Measurements from ENCODE around the gene MPDZ. TPM values are rescaled to one million over a fixed set of nuclear protein-coding genes. Genes with fewer than 3 reads are reported as not detected.

Gene MPDZ
- total RNA-seq, 2 experiments from 2014 or later, result not detected

- CTCF ChIA-PET, result no interaction called here
- Mint-ChIP-seq H3K4me3 (no peak overlapping the region), H3K9me3 (peaks cover 3% of the 10 kb centered on the region), H3K27me3 (ENCODE audit: low read depth) (no peaks in the 10 kb centered on the region), H3K27ac (no peak overlapping the region), H3K4me1 (ENCODE audit: low read depth) (no peaks in the 10 kb centered on the region), H3K36me3 (ENCODE audit: low read depth) (no peaks in the 10 kb centered on the region)
- no peak for DNase-seq
- intact Hi-C loops (cut with micrococcal nuclease), result no loop called here
Observed at GRCh38 chr9:13113216-13113615, 166.3 kb downstream of the MPDZ start.

DNA sequence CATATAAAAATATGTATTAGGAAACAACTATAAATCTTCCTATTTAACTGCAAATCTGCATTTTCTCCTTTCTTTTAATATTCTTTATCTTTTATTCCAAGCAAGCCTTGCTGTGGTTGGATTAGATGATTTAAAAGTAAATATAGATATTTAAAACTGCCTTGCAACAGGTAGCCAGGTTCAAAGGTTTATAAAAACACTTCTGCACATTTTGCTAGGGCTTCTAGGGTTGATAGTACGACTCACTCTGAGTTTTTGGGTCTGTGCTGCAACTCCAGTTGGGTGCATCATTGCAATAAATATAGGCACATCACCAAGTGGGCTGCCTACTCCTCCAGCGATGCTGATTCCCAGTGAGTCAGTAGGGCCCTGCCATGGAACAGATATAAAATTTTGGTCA lies 167.7 kb downstream of the MPDZ start:
- H3K27ac Mint-ChIP-seq, result no peak overlapping the region
- no peaks in the 10 kb centered on the region for H3K27me3 Mint-ChIP-seq (ENCODE audit: low read depth)
- H3K9me3 Mint-ChIP-seq, result peaks cover 3% of the 10 kb centered on the region
- no peak overlapping the region for H3K4me3 Mint-ChIP-seq
- intact Hi-C loops (cut with micrococcal nuclease), result no loop called here
- CTCF ChIA-PET, result no interaction called here
- H3K36me3 Mint-ChIP-seq (ENCODE audit: low read depth), result no peaks in the 10 kb centered on the region
- no peaks in the 10 kb centered on the region for H3K4me1 Mint-ChIP-seq (ENCODE audit: low read depth)
- DNase-seq, result no peak

- Mint-ChIP-seq H3K27ac (no peak overlapping the region), H3K36me3 (ENCODE audit: low read depth) (no peaks in the 10 kb centered on the region), H3K4me1 (ENCODE audit: low read depth) (no peaks in the 10 kb centered on the region), H3K9me3 (peaks cover 3% of the 10 kb centered on the region), H3K4me3 (no peak overlapping the region), H3K27me3 (ENCODE audit: low read depth) (no peaks in the 10 kb centered on the region)
- CTCF ChIA-PET, result no interaction called here
- intact Hi-C loops (cut with micrococcal nuclease), result no loop called here
- DNase-seq, result no peak
Observed at GRCh38 chr9:13110766-13111417, 168.6 kb downstream of the MPDZ start.

DNA sequence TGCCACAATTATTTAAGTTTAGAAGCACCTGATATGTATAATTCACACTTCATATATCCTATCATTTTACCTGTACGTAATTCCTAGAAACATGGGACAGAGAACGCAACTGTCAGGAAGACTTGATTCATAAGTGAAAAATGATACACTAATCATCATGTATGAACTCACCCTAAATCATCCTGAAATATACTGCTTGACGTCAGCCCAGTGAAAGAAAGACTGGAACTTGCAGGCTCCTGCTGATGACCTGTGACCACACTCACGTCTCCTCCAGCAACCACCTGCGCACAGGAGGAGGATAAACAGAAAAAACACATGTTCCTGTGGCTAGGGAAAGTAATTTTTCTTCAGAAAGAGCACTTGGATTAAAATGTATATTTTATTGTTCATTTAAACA lies 169.7 kb downstream of the MPDZ start:
- CTCF ChIA-PET, result no interaction called here
- H3K27ac Mint-ChIP-seq, result no peak overlapping the region
- DNase-seq, result no peak
- no peaks in the 10 kb centered on the region for H3K4me1 Mint-ChIP-seq (ENCODE audit: low read depth)
- H3K4me3 Mint-ChIP-seq, result no peak overlapping the region
- intact Hi-C loops (cut with micrococcal nuclease), result no loop called here
- no peaks in the 10 kb centered on the region for H3K36me3 Mint-ChIP-seq (ENCODE audit: low read depth)
- H3K27me3 Mint-ChIP-seq (ENCODE audit: low read depth), result no peaks in the 10 kb centered on the region
- H3K9me3 Mint-ChIP-seq, result peaks cover under 1% of the 10 kb centered on the region

DNA sequence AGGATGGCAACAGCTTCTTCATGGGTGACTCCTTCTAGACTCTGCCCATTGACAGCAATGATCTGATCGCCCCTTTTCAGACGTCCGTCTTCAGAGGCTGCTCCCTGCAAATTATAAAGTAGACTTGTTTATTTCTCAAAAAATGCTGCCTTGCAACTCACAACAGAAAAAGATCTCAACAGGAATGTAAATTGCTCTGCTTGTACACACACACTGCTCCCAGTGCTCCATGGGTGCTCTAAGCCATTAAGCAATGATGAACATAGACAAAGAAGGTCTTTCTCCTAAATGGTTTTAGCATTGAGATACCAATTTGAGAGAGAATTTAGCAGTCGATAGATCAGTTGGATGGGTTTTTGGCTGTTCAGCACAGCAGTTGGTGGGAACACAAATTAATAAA lies 172.5 kb downstream of the MPDZ start:
- Mint-ChIP-seq H3K27me3 (ENCODE audit: low read depth) (no peaks in the 10 kb centered on the region), H3K4me1 (ENCODE audit: low read depth) (no peaks in the 10 kb centered on the region), H3K4me3 (no peak overlapping the region), H3K9me3 (peaks cover 4% of the 10 kb centered on the region), H3K27ac (no peak overlapping the region), H3K36me3 (ENCODE audit: low read depth) (no peaks in the 10 kb centered on the region)
- no peak for DNase-seq
- intact Hi-C loops (cut with micrococcal nuclease), result no loop called here
- CTCF ChIA-PET, result no interaction called here

DNA sequence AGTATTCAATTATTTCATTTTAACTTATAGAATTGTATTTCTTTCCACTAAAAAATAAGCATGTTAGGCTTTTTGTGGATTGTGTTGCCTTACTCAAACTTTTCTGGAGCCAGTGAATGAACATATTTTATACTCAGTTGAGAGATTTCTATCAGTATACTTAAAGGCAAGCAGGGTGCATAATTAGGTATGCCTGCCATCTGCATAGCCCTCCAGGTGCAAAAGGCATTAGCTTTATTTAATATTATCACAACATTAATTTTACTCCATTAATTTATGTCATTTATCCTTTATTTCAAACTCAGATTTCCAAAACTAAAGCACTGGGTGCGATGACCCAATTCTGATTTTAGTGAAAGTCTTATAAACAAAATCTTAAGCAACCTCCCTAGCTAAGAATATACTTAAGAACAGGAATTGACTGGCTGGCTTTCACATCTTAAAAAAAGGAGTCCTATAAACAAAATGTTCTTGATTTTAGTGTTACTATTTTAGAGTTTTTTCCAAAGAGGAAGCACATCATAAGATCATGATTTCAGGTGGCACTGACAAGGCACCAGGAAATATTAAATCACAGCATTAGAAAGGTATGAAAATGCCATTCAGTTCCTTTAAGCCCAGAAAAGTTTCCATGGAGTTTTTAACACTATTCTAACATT lies 178.4 kb downstream of the MPDZ start:
- H3K27ac Mint-ChIP-seq, result no peak overlapping the region
- H3K4me1 Mint-ChIP-seq (ENCODE audit: low read depth), result no peaks in the 10 kb centered on the region
- CTCF ChIA-PET, result no interaction called here
- H3K4me3 Mint-ChIP-seq, result no peak overlapping the region
- DNase-seq, result no peak
- intact Hi-C loops (cut with micrococcal nuclease), result no loop called here
- peaks cover 4% of the 10 kb centered on the region for H3K9me3 Mint-ChIP-seq
- no peaks in the 10 kb centered on the region for H3K36me3 Mint-ChIP-seq (ENCODE audit: low read depth)
- H3K27me3 Mint-ChIP-seq (ENCODE audit: low read depth), result no peaks in the 10 kb centered on the region

DNA sequence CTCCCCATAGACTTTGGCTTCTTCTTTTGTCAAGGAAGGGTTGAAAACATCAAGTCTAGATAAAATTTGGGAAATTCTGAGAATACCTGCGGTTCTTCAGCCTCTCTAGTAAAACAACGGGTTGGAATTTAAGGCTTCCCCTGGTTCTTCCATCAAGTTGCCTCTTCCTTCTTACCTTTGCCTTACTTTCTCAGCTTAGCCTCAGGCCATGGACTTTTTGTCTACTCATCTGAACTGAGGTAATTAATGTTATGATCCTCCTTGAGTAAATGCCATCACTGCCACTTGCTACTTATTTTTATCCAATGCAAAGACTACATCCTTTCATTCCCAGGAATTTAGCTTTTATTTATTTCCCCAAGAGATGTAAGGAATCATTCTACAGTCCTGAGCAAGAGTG lies 184.4 kb downstream of the MPDZ start:
- no peaks in the 10 kb centered on the region for H3K4me1 Mint-ChIP-seq (ENCODE audit: low read depth)
- no peaks in the 10 kb centered on the region for H3K27me3 Mint-ChIP-seq (ENCODE audit: low read depth)
- no peaks in the 10 kb centered on the region for H3K36me3 Mint-ChIP-seq (ENCODE audit: low read depth)
- no peak for DNase-seq
- CTCF ChIA-PET, result no interaction called here
- H3K27ac Mint-ChIP-seq, result no peak overlapping the region
- peaks cover 4% of the 10 kb centered on the region for H3K9me3 Mint-ChIP-seq
- H3K4me3 Mint-ChIP-seq, result no peak overlapping the region
- intact Hi-C loops (cut with micrococcal nuclease), result no loop called here

GRCh38 chr9:13090628-13091027 lies 188.9 kb downstream of the MPDZ start:
- Mint-ChIP-seq H3K27me3 (ENCODE audit: low read depth) (no peaks in the 10 kb centered on the region), H3K4me1 (ENCODE audit: low read depth) (no peaks in the 10 kb centered on the region), H3K9me3 (peaks cover 4% of the 10 kb centered on the region), H3K36me3 (ENCODE audit: low read depth) (no peaks in the 10 kb centered on the region), H3K27ac (no peak overlapping the region), H3K4me3 (no peak overlapping the region)
- CTCF ChIA-PET, result interaction anchor here (0.7 to 2.5 kb wide), 2 partner anchors 13 to 59 kb away, joined by 3 to 5 read pairs; no protein-coding TSS in a partner anchor
- no peak for DNase-seq
- intact Hi-C loops (cut with micrococcal nuclease), result no loop called here

- Mint-ChIP-seq H3K27ac (no peak overlapping the region), H3K4me1 (ENCODE audit: low read depth) (no peaks in the 10 kb centered on the region), H3K9me3 (peaks cover 7% of the 10 kb centered on the region), H3K36me3 (ENCODE audit: low read depth) (no peaks in the 10 kb centered on the region), H3K27me3 (ENCODE audit: low read depth) (no peaks in the 10 kb centered on the region), H3K4me3 (no peak overlapping the region)
- CTCF ChIA-PET, result interaction anchor here (0.9 to 2.5 kb wide), 2 partner anchors 10 to 12 kb away, joined by 4 to 5 read pairs; no protein-coding TSS in a partner anchor
- intact Hi-C loops (cut with micrococcal nuclease), result no loop called here
- DNase-seq, result no peak
Observed at GRCh38 chr9:13089666-13090065, 189.8 kb downstream of the MPDZ start.

- Mint-ChIP-seq H3K9me3 (peaks cover 7% of the 10 kb centered on the region), H3K36me3 (ENCODE audit: low read depth) (no peaks in the 10 kb centered on the region), H3K27me3 (ENCODE audit: low read depth) (no peaks in the 10 kb centered on the region), H3K27ac (no peak overlapping the region), H3K4me3 (no peak overlapping the region), H3K4me1 (ENCODE audit: low read depth) (no peaks in the 10 kb centered on the region)
- CTCF ChIA-PET, result interaction anchor here (0.9 to 2.5 kb wide), 2 partner anchors 9 to 11 kb away, joined by 4 to 5 read pairs; no protein-coding TSS in a partner anchor
- intact Hi-C loops (cut with micrococcal nuclease), result loop anchor here (1.0 kb wide), 1 partner anchor 370 kb away; no protein-coding TSS in a partner anchor
- no peak for DNase-seq
Observed at GRCh38 chr9:13088720-13089427, 190.6 kb downstream of the MPDZ start.

- H3K4me3 Mint-ChIP-seq, result no peak overlapping the region
- intact Hi-C loops (cut with micrococcal nuclease), result no loop called here
- no peak overlapping the region for H3K27ac Mint-ChIP-seq
- DNase-seq, result no peak
- no peaks in the 10 kb centered on the region for H3K36me3 Mint-ChIP-seq (ENCODE audit: low read depth)
- CTCF ChIA-PET, result no interaction called here
- no peaks in the 10 kb centered on the region for H3K27me3 Mint-ChIP-seq (ENCODE audit: low read depth)
- peaks cover 5% of the 10 kb centered on the region for H3K9me3 Mint-ChIP-seq
- no peaks in the 10 kb centered on the region for H3K4me1 Mint-ChIP-seq (ENCODE audit: low read depth)
Observed at GRCh38 chr9:13083963-13084528, 195.4 kb downstream of the MPDZ start.

DNA sequence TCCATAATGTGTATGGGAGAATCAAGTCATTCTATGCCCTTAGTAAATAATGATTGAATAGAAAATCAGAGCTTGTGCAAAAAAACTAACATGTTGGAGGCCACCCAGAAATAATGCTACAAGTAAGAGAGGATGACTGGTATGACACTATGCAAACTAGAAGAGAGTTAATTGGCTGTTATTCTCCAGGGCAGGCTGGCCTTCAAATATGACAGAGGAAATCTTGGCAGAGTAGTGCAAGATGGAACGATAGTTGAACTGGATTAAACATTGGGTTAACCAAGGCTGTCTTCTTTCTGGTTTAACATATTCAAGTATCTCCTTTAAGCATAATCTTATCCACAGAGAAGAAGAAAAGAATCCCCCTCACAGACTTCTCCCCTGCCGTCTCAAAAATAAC lies 196.1 kb downstream of the MPDZ start:
- Mint-ChIP-seq H3K9me3 (peaks cover 5% of the 10 kb centered on the region), H3K4me3 (no peak overlapping the region), H3K27me3 (ENCODE audit: low read depth) (no peaks in the 10 kb centered on the region), H3K27ac (no peak overlapping the region), H3K36me3 (ENCODE audit: low read depth) (no peaks in the 10 kb centered on the region), H3K4me1 (ENCODE audit: low read depth) (no peaks in the 10 kb centered on the region)
- CTCF ChIA-PET, result no interaction called here
- DNase-seq, result no peak
- intact Hi-C loops (cut with micrococcal nuclease), result no loop called here

All from activated naive CD4-positive, alpha-beta T cell treated with anti-CD3 and anti-CD28 coated beads for 36 hours (primary cell).